ENCODE measurements around the gene CABP7. TPM values are rescaled to one million over a fixed set of nuclear protein-coding genes. Genes with fewer than 3 reads are reported as not detected.

Gene CABP7
- total and polyA plus RNA-seq, 2 of the 8 experiments (the other 6 are each of a cell fraction or from before 2014, with no cell fraction given): 0.20 to 0.36 TPM

DNA sequence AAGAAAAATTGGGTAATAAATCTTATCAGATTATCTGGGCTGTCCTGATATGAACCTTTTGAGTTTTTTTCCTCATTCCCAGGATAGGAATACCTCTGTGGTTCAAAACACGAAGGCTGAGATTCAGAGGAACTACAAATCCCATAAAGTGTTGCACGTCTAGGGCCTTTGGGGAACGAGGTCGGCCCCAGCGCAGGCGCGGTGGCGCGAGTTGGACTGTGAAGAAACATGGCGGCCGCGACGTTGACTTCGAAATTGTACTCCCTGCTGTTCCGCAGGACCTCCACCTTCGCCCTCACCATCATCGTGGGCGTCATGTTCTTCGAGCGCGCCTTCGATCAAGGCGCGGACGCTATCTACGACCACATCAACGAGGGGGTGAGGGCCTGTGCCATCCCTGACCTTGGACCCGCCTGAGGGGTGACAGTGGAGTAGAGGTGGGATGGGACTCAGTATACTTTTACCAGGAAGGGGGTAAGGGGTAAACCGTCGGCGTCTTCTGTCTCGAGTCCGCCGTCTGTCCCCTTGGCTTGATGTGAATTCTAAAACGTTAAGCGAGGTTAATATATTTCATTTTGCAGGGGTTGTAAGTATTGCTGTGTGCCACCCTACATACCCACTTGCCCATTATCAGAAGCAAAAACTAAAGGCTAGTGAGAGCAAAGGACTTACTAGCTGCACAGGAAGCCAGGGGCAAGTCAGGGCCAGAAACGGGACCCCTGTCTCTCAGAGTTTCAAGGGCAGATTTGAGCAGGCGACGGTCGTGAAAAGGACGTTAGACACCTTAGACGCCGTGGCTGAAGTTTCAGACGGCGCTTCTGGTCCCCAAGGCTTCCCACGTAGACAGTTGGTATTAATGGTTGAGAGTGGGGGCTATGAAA, 47.6 kb downstream of the CABP7 start, which contains the start of gene UQCR10:
TSS of gene UQCR10 (plus strand) at position 199 of the 881 bp plus-strand sequence. CDS start at position 229, 30 bp downstream.
- Histone ChIP-seq H3K56ac (replicated peaks; ENCODE audit: insufficient read length, low read depth, low read length) (peak within 1 kb of the TSS; percentile 21), H3K4ac (replicated peaks; ENCODE audit: insufficient read length, low read depth, low read length) (peak within 1 kb of the TSS; percentile 33), H3K27ac (ENCODE audit: low read depth, low read length) (peak within 1 kb of the TSS; percentile 91), H3K14ac (ENCODE audit: insufficient read length) (no peak within 1 kb of the TSS), H3K36me3 (ENCODE audit: control insufficient read depth in 2 of 4, insufficient read depth in 4 of 4, low read length in 3 of 4) (peaks cover 3 to 13% (median 6%) of the 10 kb centered on the region in 4 experiments; a peak in 6 of 8 replicates), H4K20me1 (replicated peaks in 1 of 2; ENCODE audit: control insufficient read depth in 1 of 2, insufficient read depth in 2 of 2, low read length in 2 of 2) (peaks cover 0 to 3% of the 10 kb centered on the region in 2 experiments), H3K4me2 (ENCODE audit: insufficient read depth in 1 of 2, low read depth in 2 of 2, low read length in 2 of 2) (peak within 1 kb of the TSS; percentile 77 to 90), H3K79me1 (ENCODE audit: low read depth, low read length) (peaks cover 5% of the 10 kb centered on the region), H4K8ac (ENCODE audit: extremely low read depth, insufficient read depth, low read length) (peak within 1 kb of the TSS; percentile 97; the same call in 1 of the 2 replicates), H2BK5ac (ENCODE audit: low read depth, low read length) (peak within 1 kb of the TSS; percentile 95), H2BK12ac (ENCODE audit: low read depth, low read length) (peak within 1 kb of the TSS; percentile 51; the same call in 1 of the 2 replicates), H2BK120ac (replicated peaks; ENCODE audit: low read depth, low read length) (no peak within 1 kb of the TSS), H3K4me3 (ENCODE audit: extremely low read depth in 1 of 4, insufficient read depth in 2 of 4, low read depth in 3 of 4, low read length in 4 of 4) (peak within 1 kb of the TSS; percentile 78 to 99 (median 92)), H3K9ac (replicated peaks in 1 of 4; ENCODE audit: extremely low read depth in 1 of 4, low read depth in 3 of 4, low read length in 3 of 4) (peak within 1 kb of the TSS; percentile 76 to 98 (median 94)), H3K23ac (ENCODE audit: insufficient read length) (no peak within 1 kb of the TSS), H3K18ac (ENCODE audit: extremely low read depth, low read length) (peak within 1 kb of the TSS; percentile 65), H3K9me3 (ENCODE audit: insufficient read depth in 2 of 2, low read depth in 1 of 2, low read length in 1 of 2) (no peaks in the 10 kb centered on the region), H3K27me3 (replicated peaks in 1 of 4; ENCODE audit: control insufficient read depth in 3 of 4, extremely low read depth in 1 of 4, insufficient read depth in 3 of 4, low read length in 3 of 4) (no peaks in the 10 kb centered on the region), H2BK20ac (ENCODE audit: low read length) (no peak within 1 kb of the TSS), H3K4me1 (replicated peaks in 1 of 4; ENCODE audit: control insufficient read depth in 3 of 4, insufficient read depth in 4 of 4, low read length in 3 of 4) (peaks cover 3 to 5% (median 4%) of the 10 kb centered on the region in 4 experiments; a peak in 6 of 7 replicates), H2AFZ (ENCODE audit: low read length) (peak within 1 kb of the TSS; percentile 99), H2BK15ac (ENCODE audit: low read length) (peak within 1 kb of the TSS; percentile 67; the same call in 1 of the 2 replicates), H4K91ac (replicated peaks; ENCODE audit: insufficient read length, low read length) (peak within 1 kb of the TSS; percentile 62), H4K5ac (ENCODE audit: insufficient read length, low read depth, low read length) (peak within 1 kb of the TSS; percentile 97), H2AK5ac (ENCODE audit: low read depth, low read length) (no peak within 1 kb of the TSS), H3K23me2 (ENCODE audit: low read depth, low read length) (peaks cover 3% of the 10 kb centered on the region; the same call in 1 of the 2 replicates), H3K79me2 (ENCODE audit: control insufficient read depth in 1 of 2, insufficient read depth in 2 of 2, low read length in 2 of 2) (peaks cover 4 to 13% of the 10 kb centered on the region in 2 experiments; a peak in 2 of 4 replicates)
- POLR2A ChIA-PET (ENCODE audit: partially characterized antibody): interaction anchor here (0.6 to 1.5 kb wide), 7 partner anchors 8 to 227 kb away, joined by 3 to 6 read pairs (median 3); no protein-coding TSS in a partner anchor
- FAIRE-seq (no peak), DNase-seq (ENCODE audit: low read depth in 1 of 2, low spot score in 2 of 2) (peak; percentile 59 to 94)
- WGBS, 2 experiments (ENCODE audit: extremely low coverage in 1 of 2, insufficient coverage in 1 of 2, insufficient read length in 1 of 2, insufficient replicate concordance in 2 of 2, low coverage in 1 of 2, low lambda C conversion rate in 2 of 2, missing lambda C conversion rate in 1 of 2): 6% methylated on average over 46 of the region's 46 CpGs; no CpG with 5 or more reads in 1 of the 2 experiments
- CTCF ChIA-PET (ENCODE audit: partially characterized antibody): interaction anchor here (1.0 to 2.7 kb wide), 3 partner anchors 8 to 238 kb away, joined by 3 to 12 read pairs (median 4); no protein-coding TSS in a partner anchor
- TF ChIP-seq PHF8 (conservative IDR thresholded peaks at IDR 0.05; ENCODE audit: low read depth, low read length): peak; percentile 87
- TF ChIP-seq POLR2A (IDR thresholded peaks at IDR 0.05; ENCODE audit: control extremely low read depth in 1 of 2, low read depth in 2 of 2, low read length in 2 of 2): peak in 1 of 2 experiments; percentile 53; a peak in 1 of 3 replicates
- peak; percentile 75; the same call in 1 of the 2 replicates for TF ChIP-seq KDM5A (IDR thresholded peaks at IDR 0.05; ENCODE audit: low read length)
- peak; percentile 92 for TF ChIP-seq NRF1 (IDR thresholded peaks at IDR 0.05; ENCODE audit: low read depth, low read length)
- TF ChIP-seq, protein P1, sequence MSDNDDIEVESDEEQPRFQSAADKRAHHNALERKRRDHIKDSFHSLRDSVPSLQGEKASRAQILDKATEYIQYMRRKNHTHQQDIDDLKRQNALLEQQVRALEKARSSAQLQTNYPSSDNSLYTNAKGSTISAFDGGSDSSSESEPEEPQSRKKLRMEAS (IDR thresholded peaks at IDR 0.05): peak; percentile 33; the same call in 1 of the 2 replicates
- no peak for TF ChIP-seq SIRT6 (IDR thresholded peaks at IDR 0.05; ENCODE audit: low read length)
- TF ChIP-seq ZNF274 (IDR thresholded peaks at IDR 0.05; ENCODE audit: borderline replicate concordance, extremely low read depth, low read length): no peak
- no peak for TF ChIP-seq RNF2 (IDR thresholded peaks at IDR 0.05; ENCODE audit: borderline replicate concordance, low read depth, low read length, missing control alignments, poor library complexity, severe bottlenecking)
- TF ChIP-seq TAF1 (IDR thresholded peaks at IDR 0.05; ENCODE audit: low read depth, low read length): peak; percentile 79
- TF ChIP-seq SAP30 (IDR thresholded peaks at IDR 0.05; ENCODE audit: insufficient read depth, insufficient replicate concordance, low read length): peak; percentile 70

Measured in H1 (cell line).